ENCODE data around the gene SCO2. TPM values are rescaled to one million over a fixed set of nuclear protein-coding genes. Genes with fewer than 3 reads are reported as not detected.
A peak's percentile ranks its signal among the peaks of the same experiment; 100 is the strongest.

The SCO2 gene
- total and polyA plus RNA-seq, 2 of the 13 experiments (the other 11 are each of a cell fraction or from before 2014, with no cell fraction given), result 0.32 to 3.7 TPM

- 17% methylated on average over 8 of the region's 23 CpGs for WGBS (ENCODE audit: low lambda C conversion rate)
- FAIRE-seq (no peak), DNase-seq (ENCODE audit: low spot score) (no peak), ATAC-seq (peak; percentile 49)
- no peaks in the 10 kb centered on the region; the same call in 1 of the 2 replicates for H4K20me1 ChIP-seq (ENCODE audit: insufficient read depth, low read length)
- H3K9ac ChIP-seq (ENCODE audit: insufficient read depth, low read depth, low read length), result peak within 1 kb of the TSS; percentile 52
- peak within 1 kb of the TSS; percentile 8 to 64 (median 22); a peak in 5 of 6 replicates for H3K4me3 ChIP-seq (replicated peaks in 1 of 3; ENCODE audit: insufficient read depth in 1 of 3, low read depth in 2 of 3, low read length in 3 of 3)
- no peaks in the 10 kb centered on the region for H3K36me3 ChIP-seq (replicated peaks in 1 of 2; ENCODE audit: control insufficient read depth in 1 of 2, insufficient read depth in 2 of 2, low read length in 2 of 2)
- H2AFZ ChIP-seq (ENCODE audit: low read length), result no peak within 1 kb of the TSS
- no TSS peak for BruUV-seq (replicated peaks)
- intact Hi-C loops (cut with micrococcal nuclease; ENCODE audit: unreplicated experiment), result no loop called here
- H3K4me1 ChIP-seq (ENCODE audit: insufficient read depth, low read length), result peaks cover 57% of the 10 kb centered on the region
- in situ Hi-C loops (cut with HindIII; ENCODE audit: extremely low pct_ligation_motif_present, low pct_unique_long_range_greater_than_20kb), result no loop called here
- no peaks in the 10 kb centered on the region for H3K9me3 ChIP-seq (ENCODE audit: low read length)
- H3K27ac ChIP-seq (ENCODE audit: extremely low read length, insufficient read depth, low read length), result peak within 1 kb of the TSS; percentile 30
- no peaks in the 10 kb centered on the region for H3K27me3 ChIP-seq (ENCODE audit: control insufficient read depth in 1 of 2, insufficient read depth in 2 of 2, low read length in 2 of 2)
- H3K4me2 ChIP-seq (ENCODE audit: low read depth, low read length), result peak within 1 kb of the TSS; percentile 87
- no peaks in the 10 kb centered on the region for H3K79me2 ChIP-seq (ENCODE audit: insufficient read depth, low read length)
- CTCF ChIA-PET (ENCODE audit: low intra/inter-chr PET ratio, low total read pairs), result no interaction called here
- POLR2A ChIA-PET, result interaction anchor here (1.1 to 2.2 kb wide), 7 partner anchors 9 to 96 kb away, joined by 3 to 12 read pairs (median 4); partner anchors contain the start of genes CHKB, LMF2, NCAPH2 and SBF1
- TF ChIP-seq NR1H2 (CRISPR knock-in tag; IDR thresholded peaks at IDR 0.05; ENCODE audit: borderline replicate concordance, low read depth) (no peak), THYN1 (CRISPR knock-in tag; IDR thresholded peaks at IDR 0.05; ENCODE audit: borderline replicate concordance, low read depth) (no peak), CSRNP1 (CRISPR knock-in tag; IDR thresholded peaks at IDR 0.05) (no peak), ZNF891 (CRISPR knock-in tag; IDR thresholded peaks at IDR 0.05) (no peak), KLF13 (CRISPR knock-in tag; IDR thresholded peaks at IDR 0.05) (no peak), SAP130 (CRISPR knock-in tag; IDR thresholded peaks at IDR 0.05; ENCODE audit: low read depth) (0 out of 2 replicates have a peak, but pooled peaks have one; percentile 24), POLR2G (IDR thresholded peaks at IDR 0.05; ENCODE audit: low read depth, low read length) (no peak), HES4 (CRISPR knock-in tag; IDR thresholded peaks at IDR 0.05; ENCODE audit: borderline replicate concordance) (0 out of 2 replicates have a peak, but pooled peaks have one; percentile 35), SOX6 (IDR thresholded peaks at IDR 0.05) (no peak), SOX6 (CRISPR knock-in tag; IDR thresholded peaks at IDR 0.05) (no peak; the same call in 1 of the 2 replicates), ZNF724P (CRISPR knock-in tag; IDR thresholded peaks at IDR 0.05; ENCODE audit: borderline replicate concordance) (no peak), GATAD1 (CRISPR knock-in tag; IDR thresholded peaks at IDR 0.05) (0 out of 2 replicates have a peak, but pooled peaks have one; percentile 9), MTERF4 (CRISPR knock-in tag; IDR thresholded peaks at IDR 0.05) (0 out of 2 replicates have a peak, but pooled peaks have one; percentile 49), NR2C2 (CRISPR knock-in tag; IDR thresholded peaks at IDR 0.05; ENCODE audit: borderline replicate concordance) (peak; percentile 94), ZSCAN31 (CRISPR knock-in tag; IDR thresholded peaks at IDR 0.05; ENCODE audit: low read depth) (0 out of 2 replicates have a peak, but pooled peaks have one; percentile 44), XRCC5 (optimal IDR thresholded peaks at IDR 0.05; ENCODE audit: low read length) (no peak), ZNF788 (CRISPR knock-in tag; IDR thresholded peaks at IDR 0.05; ENCODE audit: borderline replicate concordance) (peak; percentile 48; the same call in 1 of the 2 replicates), ATF4 (CRISPR knock-in tag; IDR thresholded peaks at IDR 0.05) (no peak), PHF8 (CRISPR knock-in tag; IDR thresholded peaks at IDR 0.05) (peak; percentile 55; the same call in 1 of the 2 replicates), FOSL2 (CRISPR knock-in tag; IDR thresholded peaks at IDR 0.05) (0 out of 2 replicates have a peak, but pooled peaks have one; percentile 23), DRAP1 (CRISPR knock-in tag; IDR thresholded peaks at IDR 0.05) (peak; percentile 12; the same call in 1 of the 2 replicates)
Measured at GRCh38 chr22:50486561-50487289, 38.7 kb downstream of the SCO2 start, which contains the start of gene MIOX. Gene MIOX, plus strand, starts transcription at chr22:50486859. Its CDS starts 39 bp downstream, at chr22:50486898.

All from HepG2 (cell line).